Endodermal cell (in vitro differentiated cells): ENCODE measurements around the gene PES1. TPM values are rescaled to one million over a fixed set of nuclear protein-coding genes. Genes with fewer than 3 reads are reported as not detected.

Experiments used
- DNase-seq: peaks from one replicate; pipeline ENCODE4 v3.0.0-alpha.2; 2017
- H3K27ac ChIP-seq: 2 replicates; pipeline ENCODE4 v1.5.1; 2013; ENCODE audit warnings: mild to moderate bottlenecking, low read depth, low read length, moderate library complexity
- H3K27me3 ChIP-seq: 2 replicates; pipeline ENCODE4 v1.6.1; 2013; ENCODE audit warnings: mild to moderate bottlenecking, low read length, moderate library complexity; ENCODE audit not compliant: insufficient read depth, control insufficient read depth, poor library complexity, severe bottlenecking
- H3K36me3 ChIP-seq: 2 replicates; pipeline ENCODE4 v1.7.0; 2013; ENCODE audit warnings: mild to moderate bottlenecking, low read length, moderate library complexity; ENCODE audit not compliant: control insufficient read depth, insufficient read depth
- H3K4me1 ChIP-seq: one replicate; pipeline ENCODE4 v1.7.0; 2013; ENCODE audit warnings: low read length; ENCODE audit not compliant: control insufficient read depth, insufficient read depth
- H3K4me3 ChIP-seq: 2 replicates; pipeline ENCODE4 v1.5.1; 2013; ENCODE audit warnings: mild to moderate bottlenecking, low read length, moderate library complexity
- H3K9ac ChIP-seq: 2 replicates; pipeline ENCODE4 v1.6.1; 2013; ENCODE audit warnings: mild to moderate bottlenecking, low read length, moderate library complexity; ENCODE audit not compliant: poor library complexity, severe bottlenecking; ENCODE audit errors: extremely low read depth
- H3K9me3 ChIP-seq: 2 replicates; pipeline ENCODE4 v1.6.1; 2013; ENCODE audit warnings: mild to moderate bottlenecking, low read length, moderate library complexity; ENCODE audit not compliant: control insufficient read depth
- H3K27ac Mint-ChIP-seq: 2 replicates; pipeline ENCODE4 v1.8.0; 2020; ENCODE audit warnings: mixed read lengths
- H3K27me3 Mint-ChIP-seq: 2 replicates; pipeline ENCODE4 v1.8.0; 2021; ENCODE audit warnings: mild to moderate bottlenecking, mixed read lengths; ENCODE audit not compliant: insufficient read depth
- H3K36me3 Mint-ChIP-seq: 2 replicates; pipeline ENCODE4 v1.8.0; 2020; ENCODE audit warnings: low read depth, mixed read lengths
- H3K4me1 Mint-ChIP-seq: 2 replicates; pipeline ENCODE4 v1.8.0; 2020; ENCODE audit warnings: mixed read lengths
- H3K4me3 Mint-ChIP-seq: 2 replicates; pipeline ENCODE4 v1.8.0; 2020; ENCODE audit warnings: mild to moderate bottlenecking, moderate library complexity, mixed read lengths
- H3K9me3 Mint-ChIP-seq: 2 replicates; pipeline ENCODE4 v1.8.0; 2020; ENCODE audit warnings: mild to moderate bottlenecking, mixed read lengths
- CTCF ChIP-seq: fragments of 200-600 bp; sonication (generic); conservative IDR thresholded peaks from 2 replicates; pipeline ENCODE4 v1.5.0; 2021; ENCODE audit warnings: antibody characterized with exemption, mild to moderate bottlenecking
- WGBS, 2 experiments: methylation state at CpG; one replicate each; pipeline versions ENCODE4 v1.1.5 to v1.1.7; 2013; ENCODE audit warnings: missing lambda C conversion rate in 2 of 2, mixed read lengths in 1 of 2; ENCODE audit not compliant: insufficient coverage in 1 of 2, insufficient read length in 1 of 2; 5-methylcytosine and 5-hydroxymethylcytosine counted together
- total RNA-seq, 2 donors: library from RNA; stranded (reverse); fragmentation: NEBNext Ultra II Directional in 1 of 2; extraction: Animal tissue kit (Norgen Biotek cat#: 25700) in 1 of 2; gene quantifications; 2 replicates in 1 of 2; 3 replicates in 1 of 2; pipeline ENCODE4 v1.2.1, GENCODE V29; 2021

PES1 gene
- total RNA-seq, 2 donors from 2014 or later, result 78.7 to 90.2 TPM

- no peaks in the 10 kb centered on the region for H3K27me3 ChIP-seq
- Mint-ChIP-seq H3K9me3 (no peaks in the 10 kb centered on the region), H3K4me3 (no peak overlapping the region), H3K4me1 (no peaks in the 10 kb centered on the region), H3K27me3 (no peaks in the 10 kb centered on the region), H3K36me3 (peaks cover 70% of the 10 kb centered on the region), H3K27ac (no peak overlapping the region)
- no peaks in the 10 kb centered on the region for H3K4me1 ChIP-seq
- no peak overlapping the region for H3K9ac ChIP-seq
- no peak for DNase-seq
- no peak overlapping the region for H3K27ac ChIP-seq
- H3K9me3 ChIP-seq, result no peaks in the 10 kb centered on the region
- no peak for TF ChIP-seq CTCF
- H3K36me3 ChIP-seq, result peaks cover 76% of the 10 kb centered on the region
- H3K4me3 ChIP-seq, result no peak overlapping the region
- WGBS, 2 experiments, result 86 to 100% methylated on average over 2 to 6 of the region's 6 CpGs
Measured at GRCh38 chr22:30580896-30581295, 10.8 kb downstream of the PES1 start.

- no peak overlapping the region for H3K4me3 ChIP-seq
- no peak overlapping the region for H3K9ac ChIP-seq
- H3K27me3 Mint-ChIP-seq, result peaks cover under 1% of the 10 kb centered on the region
- peaks cover 61% of the 10 kb centered on the region for H3K36me3 ChIP-seq
- 94 to 96% methylated on average over 10 to 12 of the region's 12 CpGs for WGBS, 2 experiments
- no peak overlapping the region for H3K27ac ChIP-seq
- no peak overlapping the region for H3K27ac Mint-ChIP-seq
- no peak overlapping the region for H3K4me3 Mint-ChIP-seq
- peaks cover 53% of the 10 kb centered on the region for H3K36me3 Mint-ChIP-seq
- no peaks in the 10 kb centered on the region for H3K9me3 ChIP-seq
- peaks cover 6% of the 10 kb centered on the region for H3K4me1 Mint-ChIP-seq
- H3K27me3 ChIP-seq, result no peaks in the 10 kb centered on the region
- H3K9me3 Mint-ChIP-seq, result no peaks in the 10 kb centered on the region
- no peaks in the 10 kb centered on the region for H3K4me1 ChIP-seq
- no peak for DNase-seq
- TF ChIP-seq CTCF, result no peak
Measured at GRCh38 chr22:30578481-30578880, 13.2 kb downstream of the PES1 start.

DNA sequence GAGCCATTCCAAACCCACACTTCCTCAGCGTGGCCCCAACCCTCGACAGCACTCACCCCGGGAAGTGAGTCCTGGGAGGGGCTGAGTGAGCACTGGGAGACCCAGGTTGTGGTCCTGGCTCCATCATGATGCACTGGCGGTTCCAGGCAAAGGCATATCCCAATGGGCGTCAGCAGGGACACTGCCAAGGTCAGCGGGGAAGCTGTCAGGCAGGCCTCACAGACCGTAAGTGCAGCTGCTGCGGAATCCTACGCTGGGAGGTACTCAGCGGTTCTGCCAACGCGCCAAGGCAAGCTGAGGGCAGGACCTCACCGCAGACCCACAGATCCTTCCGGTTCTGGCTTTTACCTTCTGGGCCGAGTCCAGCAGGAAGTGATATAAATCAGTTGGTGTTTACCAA is 15.9 kb downstream of the PES1 start:
- no peaks in the 10 kb centered on the region for H3K9me3 ChIP-seq
- no peak overlapping the region for H3K27ac Mint-ChIP-seq
- no peaks in the 10 kb centered on the region for H3K4me1 ChIP-seq
- H3K4me3 ChIP-seq, result no peak overlapping the region
- H3K4me1 Mint-ChIP-seq, result peaks cover 17% of the 10 kb centered on the region
- H3K27me3 Mint-ChIP-seq, result peaks cover 2% of the 10 kb centered on the region
- no peak for DNase-seq
- H3K36me3 Mint-ChIP-seq, result peaks cover 46% of the 10 kb centered on the region
- H3K9ac ChIP-seq, result no peak overlapping the region
- no peak for TF ChIP-seq CTCF
- H3K36me3 ChIP-seq, result peaks cover 44% of the 10 kb centered on the region
- H3K4me3 Mint-ChIP-seq, result no peak overlapping the region
- H3K9me3 Mint-ChIP-seq, result no peaks in the 10 kb centered on the region
- 93 to 95% methylated on average over 12 to 15 of the region's 15 CpGs for WGBS, 2 experiments
- H3K27me3 ChIP-seq, result no peaks in the 10 kb centered on the region
- H3K27ac ChIP-seq, result no peak overlapping the region
